ENCODE data around the gene TBX19. TPM values are rescaled to one million over a fixed set of nuclear protein-coding genes. Genes with fewer than 3 reads are reported as not detected.
"Not testable (repeated sequence)": the region's sequence is repeated elsewhere in the genome, so short reads cannot be mapped to it uniquely, and the experiment has no call there.

Gene TBX19
- total and polyA plus RNA-seq, 7 donors = 0.12 to 0.56 (median 0.27) TPM

- Histone ChIP-seq H3K27ac (no peak overlapping the region), H3K27me3 (ENCODE audit: insufficient read depth in 3 of 3, low read length in 2 of 3) (no peaks in the 10 kb centered on the region), H3K4me1 (peaks cover 5% of the 10 kb centered on the region), H3K4me3 (no peak overlapping the region), H3K36me3 (ENCODE audit: insufficient read depth in 1 of 2, low read depth in 1 of 2) (no peaks in the 10 kb centered on the region), H3K9me3 (no peaks in the 10 kb centered on the region)
- TF ChIP-seq CTCF (IDR thresholded peaks at IDR 0.05) = no peak
- intact Hi-C loops (cut with DNase I) = loop anchor here (5.0 to 10.0 kb wide), 4 partner anchors 98 to 1003 kb away; no protein-coding TSS in a partner anchor
- ATAC-seq (no peak), DNase-seq (no peak)
- 80 to 88% (median 81%) methylated on average over 4 of the region's 4 CpGs for WGBS, 3 donors
Measured at GRCh38 chr1:168344517-168344916, 63.8 kb downstream of the TBX19 start.

- ATAC-seq (no peak), DNase-seq (no peak)
- H3K9me3 ChIP-seq = no peaks in the 10 kb centered on the region
- intact Hi-C loops (cut with DNase I) = loop anchor here in 1 of 2 donors (10.0 kb wide), 1 partner anchor 999 kb away; no protein-coding TSS in a partner anchor
- no peaks in the 10 kb centered on the region for H3K36me3 ChIP-seq (ENCODE audit: insufficient read depth in 1 of 2, low read depth in 1 of 2)
- H3K27ac ChIP-seq = no peak overlapping the region
- no peak for TF ChIP-seq CTCF (IDR thresholded peaks at IDR 0.05)
- H3K27me3 ChIP-seq (ENCODE audit: insufficient read depth in 3 of 3, low read length in 2 of 3) = no peaks in the 10 kb centered on the region
- peaks cover 5% of the 10 kb centered on the region for H3K4me1 ChIP-seq
- no peak overlapping the region for H3K4me3 ChIP-seq
- 94 to 98% (median 96%) methylated on average over 1 of the region's 1 CpG for WGBS, 3 donors
Measured at GRCh38 chr1:168345939-168346338, 65.3 kb downstream of the TBX19 start.

- Histone ChIP-seq H3K27ac (no peak overlapping the region), H3K27me3 (ENCODE audit: insufficient read depth in 3 of 3, low read length in 2 of 3) (no peaks in the 10 kb centered on the region), H3K4me1 (peaks cover under 1% of the 10 kb centered on the region), H3K9me3 (no peaks in the 10 kb centered on the region), H3K4me3 (peak overlapping the region; percentile 62), H3K36me3 (ENCODE audit: insufficient read depth in 1 of 2, low read depth in 1 of 2) (no peaks in the 10 kb centered on the region)
- TF ChIP-seq CTCF (IDR thresholded peaks at IDR 0.05) = no peak
- intact Hi-C loops (cut with DNase I) = loop anchor here in 1 of 2 donors (10.0 kb wide), 1 partner anchor 997 kb away; no protein-coding TSS in a partner anchor
- 87 to 97% (median 95%) methylated on average over 1 of the region's 1 CpG for WGBS, 3 donors
- ATAC-seq (no peak), DNase-seq (no peak)
Measured at GRCh38 chr1:168347630-168348029, 67.0 kb downstream of the TBX19 start.

- H3K36me3 ChIP-seq (ENCODE audit: insufficient read depth in 1 of 2, low read depth in 1 of 2) = no peaks in the 10 kb centered on the region
- WGBS, 3 donors = 57 to 70% (median 67%) methylated on average over 8 of the region's 8 CpGs
- H3K4me1 ChIP-seq = no peaks in the 10 kb centered on the region
- DNase-seq (no peak), ATAC-seq (no peak)
- no peak for TF ChIP-seq CTCF (IDR thresholded peaks at IDR 0.05)
- no peaks in the 10 kb centered on the region for H3K27me3 ChIP-seq (ENCODE audit: insufficient read depth in 3 of 3, low read length in 2 of 3)
- no peaks in the 10 kb centered on the region for H3K9me3 ChIP-seq
- intact Hi-C loops (cut with DNase I) = loop anchor here in 1 of 2 donors (10.0 kb wide), 1 partner anchor 997 kb away; no protein-coding TSS in a partner anchor
- no peak overlapping the region for H3K27ac ChIP-seq
- H3K4me3 ChIP-seq = peak overlapping the region; percentile 62
Measured at GRCh38 chr1:168348146-168348709, 67.6 kb downstream of the TBX19 start.

GRCh38 chr1:168354335-168355269 is 73.9 kb downstream of the TBX19 start:
- H3K27me3 ChIP-seq (ENCODE audit: insufficient read depth in 3 of 3, low read length in 2 of 3); ATAC-seq; H3K27ac ChIP-seq; H3K9me3 ChIP-seq; H3K4me1 ChIP-seq; H3K36me3 ChIP-seq (ENCODE audit: insufficient read depth in 1 of 2, low read depth in 1 of 2); H3K4me3 ChIP-seq; DNase-seq; intact Hi-C loops (cut with DNase I): not testable (repeated sequence)
- WGBS, 3 donors = 92 to 96% (median 94%) methylated on average over 28 to 31 of the region's 36 CpGs

All from psoas muscle (tissue), 8 donors.